NCI-H2081 (cell line): ENCODE measurements around the gene ARHGAP15.

Experiments used
- DNase-seq, 2 experiments: peaks; one replicate each; lab custom pipeline; 2025; lab: John Stamatoyannopoulos, UW

The ARHGAP15 gene

DNA sequence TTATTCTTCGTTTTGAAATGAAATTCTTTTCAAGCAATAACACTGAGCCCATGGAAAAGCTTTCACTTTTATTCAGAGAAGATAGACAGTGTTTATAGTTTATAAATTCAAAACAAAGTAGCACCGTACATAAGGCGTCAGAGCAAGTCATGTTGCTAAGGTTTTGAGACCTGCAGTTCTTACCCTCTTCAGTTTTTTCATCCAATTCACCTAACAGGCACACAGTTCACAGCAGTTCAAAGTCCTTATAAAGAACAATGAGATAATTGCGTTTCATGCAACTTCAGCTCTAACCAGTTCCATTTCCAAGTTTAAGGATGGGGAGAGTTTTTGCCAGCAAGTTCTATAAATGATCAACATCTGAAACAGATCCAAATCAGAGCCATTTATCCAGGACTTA, 96.7 kb downstream of the ARHGAP15 start:
- no peak for DNase-seq

DNA sequence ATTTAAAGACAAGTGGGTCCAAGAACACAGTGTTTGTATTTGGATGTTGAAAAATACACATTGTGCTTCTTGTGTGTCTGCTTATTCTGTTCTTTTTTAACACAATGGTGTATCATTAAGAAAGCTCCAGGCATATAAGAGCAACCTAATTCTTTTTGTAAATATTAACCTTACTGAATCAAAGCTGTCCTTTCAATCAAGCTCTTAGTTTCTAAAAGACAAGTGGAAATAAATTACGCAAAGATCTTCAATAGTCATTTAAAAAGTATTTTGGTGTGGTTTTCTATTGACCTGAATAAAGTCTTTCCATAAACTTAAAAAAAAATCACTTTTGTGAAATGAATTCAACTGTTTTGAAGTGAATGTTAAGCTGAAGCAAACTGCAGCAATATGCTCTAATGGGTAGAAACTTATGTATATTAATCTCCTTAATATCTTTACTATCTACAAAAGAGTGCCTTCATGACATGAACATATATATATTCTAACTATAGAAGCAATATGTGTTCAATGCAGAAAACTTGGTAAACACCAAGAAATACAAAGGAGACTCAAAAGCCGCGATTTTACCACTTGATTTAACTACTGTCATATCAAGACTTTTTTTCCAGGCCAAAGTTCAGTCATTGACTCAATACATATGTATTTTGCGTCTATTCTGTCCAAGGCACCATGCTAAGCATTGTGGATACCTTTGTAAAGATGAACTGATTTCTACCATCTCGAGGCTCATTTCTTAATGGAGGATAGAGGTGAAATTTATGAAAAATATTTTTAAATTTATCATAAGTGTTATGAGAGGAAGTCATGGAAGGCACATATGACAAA, 97.7 kb downstream of the ARHGAP15 start:
- DNase-seq, result no peak

DNA sequence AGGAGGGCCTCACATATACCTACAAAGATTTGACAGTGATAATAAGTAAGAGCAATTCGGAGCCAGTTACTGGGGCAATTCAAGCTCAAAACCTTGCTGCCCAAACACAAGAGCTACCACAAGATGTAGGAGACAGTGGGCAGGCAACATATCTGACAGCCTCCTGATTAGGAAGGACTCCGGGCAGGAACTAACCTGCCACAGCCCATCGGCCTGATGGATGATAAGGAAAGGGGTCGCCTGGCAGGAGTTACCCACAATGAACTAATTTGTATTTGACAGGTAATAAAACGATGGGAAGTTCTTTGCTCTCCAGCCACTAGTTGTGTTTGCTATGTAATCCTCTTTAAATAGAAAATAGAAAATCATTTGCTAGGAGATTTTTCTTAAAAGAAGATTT, 100.2 kb downstream of the ARHGAP15 start:
- DNase-seq, result no peak

DNA sequence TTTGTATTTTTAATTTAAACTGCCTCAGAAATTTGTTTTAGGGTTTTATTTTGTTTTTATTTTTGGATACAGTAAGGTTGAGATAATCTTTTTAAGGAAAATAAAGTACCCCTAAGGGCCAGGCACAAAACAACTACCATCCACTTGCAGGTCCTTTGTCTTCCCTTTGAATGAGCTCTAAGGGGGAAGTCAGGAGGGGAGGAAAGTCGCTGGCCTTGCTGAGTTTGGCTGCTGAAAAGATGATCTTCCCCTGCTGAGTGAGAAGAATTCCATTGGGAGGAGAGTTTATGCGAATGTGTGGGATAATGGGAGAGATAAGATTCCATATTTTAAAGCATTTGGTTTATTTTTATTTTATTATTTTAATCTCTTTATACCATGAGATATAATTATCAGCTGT, 100.7 kb downstream of the ARHGAP15 start:
- no peak for DNase-seq

DNA sequence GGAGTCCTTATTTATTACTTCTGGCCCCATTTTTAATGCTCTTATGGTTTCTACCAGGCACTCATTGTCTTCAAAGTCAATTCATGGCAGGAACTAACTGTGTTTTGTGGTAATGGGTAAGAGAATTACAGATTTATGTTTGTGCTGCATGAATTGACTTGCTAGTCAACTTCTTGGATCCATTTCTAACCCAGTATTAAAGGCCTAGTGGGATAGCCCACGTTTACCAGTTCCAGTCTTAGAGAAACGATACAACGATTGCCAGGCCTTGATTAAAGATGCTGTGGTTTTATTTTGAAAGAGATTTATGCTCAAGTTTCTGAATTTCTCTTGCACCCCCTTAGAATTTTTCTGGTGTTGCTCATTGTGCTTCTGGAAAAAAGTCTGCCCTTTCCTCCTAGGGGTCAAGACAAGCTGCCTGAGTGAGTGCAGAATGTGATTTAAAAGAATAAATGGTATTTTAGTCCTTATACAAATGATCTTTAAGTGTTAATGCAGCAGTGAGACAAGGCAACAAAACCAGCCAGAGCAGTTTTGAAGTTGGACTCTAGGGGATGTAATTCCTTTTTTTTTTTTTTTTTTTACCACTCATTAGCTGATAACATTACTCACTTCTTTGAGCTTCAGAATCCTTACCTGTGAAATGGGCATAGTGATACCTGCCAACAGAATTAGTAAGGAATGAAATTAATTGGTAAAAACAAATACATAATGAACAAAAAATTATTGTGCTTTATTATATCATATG, 101.5 kb downstream of the ARHGAP15 start:
- DNase-seq, result no peak

DNA sequence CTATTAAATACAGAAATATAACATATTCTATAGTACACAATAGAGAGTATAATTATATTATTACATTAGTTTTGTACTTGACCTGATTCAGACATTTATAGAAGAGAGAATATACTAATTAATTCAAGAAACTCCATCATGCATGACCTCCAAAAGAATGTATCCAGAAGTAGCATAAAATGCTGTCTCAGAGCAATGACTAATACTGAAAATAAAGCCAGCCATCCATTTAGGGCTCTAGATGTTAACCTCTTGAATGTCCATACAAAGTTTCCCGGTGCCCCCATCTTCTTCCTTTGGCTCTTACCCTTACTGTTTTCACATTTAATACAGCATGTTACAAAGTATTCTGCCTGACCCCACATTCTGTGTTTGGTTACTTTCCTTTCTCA, 102.0 kb downstream of the ARHGAP15 start:
- no peak for DNase-seq

DNA sequence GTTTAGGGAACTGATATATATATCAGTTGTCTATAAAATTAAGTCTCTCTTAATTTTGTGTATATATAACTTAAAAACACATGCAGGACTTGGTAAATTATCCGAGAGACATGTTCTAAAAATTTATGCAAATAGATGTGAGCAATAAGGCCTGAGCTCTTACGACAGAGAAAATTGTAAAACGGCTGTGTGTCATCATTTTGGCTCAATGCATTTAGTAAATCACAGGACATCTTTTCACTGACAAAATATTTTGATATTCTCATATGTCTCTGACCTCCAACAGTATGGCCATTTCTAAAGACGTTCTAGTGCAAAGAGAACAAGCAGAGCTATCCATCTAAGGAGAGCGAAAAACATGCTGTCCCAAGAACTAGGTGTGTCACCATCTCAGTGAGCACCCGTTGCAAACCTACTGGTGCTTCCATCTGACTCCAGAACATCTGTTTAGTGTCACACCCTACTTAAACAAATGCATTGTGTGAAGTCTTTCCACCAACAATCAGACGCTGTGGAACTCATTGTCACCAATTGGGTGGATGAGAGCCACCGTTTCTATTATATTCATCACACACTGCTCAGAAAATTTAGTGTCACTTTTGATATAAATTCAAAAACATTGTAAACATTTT, 108.0 kb downstream of the ARHGAP15 start:
- DNase-seq, result no peak

DNA sequence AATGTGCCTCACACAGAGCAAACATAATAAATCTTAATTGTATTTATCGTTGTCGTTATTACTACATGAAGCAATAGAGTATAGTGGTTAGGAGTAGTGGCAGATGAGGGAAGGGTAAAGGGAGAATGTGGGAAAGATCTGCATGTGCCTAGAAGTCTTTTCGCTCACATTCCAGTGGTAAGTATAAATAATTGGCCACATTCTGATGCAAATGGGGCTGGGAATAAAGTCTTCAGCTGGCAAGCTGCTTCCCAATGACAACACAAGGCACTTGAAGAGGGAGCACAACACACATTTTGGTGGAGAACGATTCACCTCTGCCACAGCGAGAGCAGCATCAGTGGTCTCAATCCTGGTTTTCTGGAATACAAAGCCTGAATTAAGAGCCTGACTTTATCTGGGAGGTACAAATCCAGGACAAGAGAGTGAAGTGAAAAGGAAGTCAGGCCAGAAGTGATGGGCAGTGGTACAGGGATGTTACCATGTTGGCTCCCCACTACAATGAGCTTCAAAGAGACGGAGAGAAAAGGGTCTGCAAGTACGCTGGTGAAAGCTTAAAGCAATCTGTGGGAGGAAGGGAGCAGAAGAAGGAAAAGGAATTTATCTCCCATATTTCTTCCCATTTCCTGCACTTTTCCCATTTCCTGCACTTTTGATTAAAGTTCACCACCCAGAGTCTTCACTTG, 112.3 kb downstream of the ARHGAP15 start:
- no peak for DNase-seq

DNA sequence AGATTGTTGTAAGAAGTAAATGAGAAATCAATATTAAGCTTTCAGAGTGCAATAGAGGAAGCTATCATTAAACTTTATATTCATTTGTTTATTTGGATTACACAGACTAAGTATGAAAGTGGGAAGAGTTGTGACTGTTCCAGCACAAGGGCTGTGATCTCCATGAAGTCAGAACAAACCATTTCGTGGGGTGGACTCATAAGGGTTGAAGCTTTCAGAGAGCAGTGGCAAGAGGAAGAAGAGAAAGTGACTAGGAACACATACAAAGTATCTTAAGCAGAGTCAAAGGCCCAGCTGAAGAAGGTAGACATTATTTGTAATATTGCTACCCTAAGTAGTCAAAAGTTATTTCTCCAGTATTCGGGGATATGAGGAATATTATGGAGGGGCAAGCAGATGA, 117.0 kb downstream of the ARHGAP15 start:
- no peak for DNase-seq

DNA sequence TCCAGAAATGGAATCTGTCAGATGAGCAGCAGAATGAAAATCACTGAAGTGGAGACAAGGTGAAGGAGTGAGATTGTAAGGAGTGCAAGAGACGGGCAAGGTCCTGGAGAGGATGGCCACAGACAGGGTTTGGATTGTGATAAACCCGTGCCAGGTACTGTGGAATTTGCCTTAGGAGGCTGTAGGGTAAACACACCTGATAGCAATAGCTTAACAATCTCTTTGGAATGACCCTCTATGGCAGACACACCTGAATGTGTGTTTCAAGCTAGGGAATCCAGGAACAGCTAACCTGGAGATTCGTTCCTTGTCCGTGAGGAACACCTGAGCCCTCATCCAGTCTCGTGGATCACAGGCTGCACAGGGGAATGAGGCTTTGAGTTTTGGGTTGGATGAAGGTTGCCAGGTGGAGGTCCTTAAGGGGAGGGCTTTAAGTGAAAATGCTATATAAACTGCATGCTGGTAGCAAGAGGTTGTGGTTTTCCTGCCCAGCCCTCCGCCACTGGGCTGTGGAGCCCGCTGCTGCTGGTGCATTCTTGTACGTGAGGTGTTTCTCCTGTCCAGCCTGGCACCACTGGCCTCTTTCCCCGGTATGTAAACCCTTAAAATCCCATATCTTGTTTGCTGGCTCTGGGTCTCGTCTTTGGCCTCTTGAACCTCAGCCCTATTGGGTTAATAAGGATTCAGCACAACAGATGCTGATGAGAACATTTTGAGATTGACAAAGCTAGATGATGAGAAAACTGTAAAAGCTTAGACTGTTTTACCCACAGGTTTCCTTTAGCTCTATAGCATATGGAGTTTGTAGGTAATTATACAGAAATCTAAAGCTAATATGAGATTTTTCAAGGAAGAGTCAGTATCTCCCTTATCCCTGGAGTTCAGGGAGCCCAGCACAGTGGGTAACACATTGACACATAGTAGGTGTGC, 117.9 kb downstream of the ARHGAP15 start:
- DNase-seq, result no peak

DNA sequence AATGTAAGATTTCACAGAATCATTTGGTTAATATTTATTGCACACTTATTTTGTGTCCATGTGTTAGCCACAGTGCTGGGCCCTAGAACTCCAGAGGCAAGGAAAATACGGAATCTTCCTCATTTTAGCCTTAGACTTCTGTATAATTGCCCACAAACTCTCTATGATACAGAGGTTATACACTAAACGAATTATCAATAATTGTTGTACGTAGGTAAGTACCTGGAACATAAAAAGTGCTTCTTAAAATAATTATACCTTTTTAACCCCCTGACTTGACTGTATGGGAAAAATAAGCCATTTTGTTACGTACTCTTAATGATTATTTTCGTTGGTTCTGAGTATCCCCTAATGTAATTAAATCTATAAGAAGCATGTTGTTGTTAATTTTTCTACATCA, 119.4 kb downstream of the ARHGAP15 start:
- DNase-seq, result no peak

DNA sequence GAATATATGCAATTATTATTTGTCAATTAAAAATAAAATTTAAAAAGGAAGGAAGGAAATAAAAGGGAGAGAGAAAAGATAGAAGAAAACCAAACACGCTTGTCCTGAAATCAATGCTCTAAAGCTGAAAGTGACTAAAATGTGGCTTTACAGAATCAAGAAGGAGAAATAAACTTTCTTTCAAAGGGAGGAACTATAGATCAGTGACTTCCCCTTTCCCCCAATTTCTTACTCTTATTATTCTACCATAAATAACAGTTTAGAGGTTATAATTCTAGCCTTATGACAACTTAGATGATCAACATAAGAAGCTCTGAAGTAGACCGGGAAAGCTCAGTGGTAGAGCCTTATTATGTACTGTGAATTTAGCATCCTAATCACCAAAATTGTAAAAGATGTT, 122.5 kb downstream of the ARHGAP15 start:
- DNase-seq, result no peak

DNA sequence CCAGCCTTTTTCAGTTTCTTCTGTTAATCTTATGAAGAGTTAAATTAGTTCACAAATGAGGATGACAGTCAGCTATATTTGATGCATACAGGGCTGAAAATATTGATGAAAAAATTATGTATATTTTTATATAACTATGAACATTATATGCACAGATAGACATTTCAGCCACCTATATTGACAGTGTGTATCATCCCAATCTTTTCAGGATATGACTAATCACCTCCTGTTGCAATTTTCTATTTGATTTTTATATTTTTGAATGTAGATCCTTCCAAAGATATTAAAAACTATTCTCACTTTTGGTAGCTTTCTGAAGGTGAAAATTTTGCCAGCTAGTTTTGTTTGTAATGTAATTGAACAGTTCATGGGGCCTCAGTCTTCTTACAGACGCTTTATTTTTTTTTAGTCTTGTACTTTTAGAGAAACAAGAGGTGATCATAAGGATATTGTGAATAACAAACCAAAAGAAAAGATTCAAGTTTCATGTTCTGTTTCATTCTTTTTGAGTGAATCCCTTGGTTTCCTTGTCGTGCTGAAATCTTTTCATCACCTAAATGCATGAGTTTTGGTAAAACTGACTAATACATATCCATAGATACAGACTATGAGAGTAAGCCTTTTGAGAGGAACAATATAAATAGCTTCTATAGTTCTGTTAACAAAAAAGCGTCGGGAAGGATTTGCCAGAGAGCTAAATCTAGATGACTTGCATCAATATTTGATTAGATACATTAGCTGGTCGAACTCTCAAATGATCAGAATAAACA, 123.1 kb downstream of the ARHGAP15 start:
- no peak for DNase-seq

DNA sequence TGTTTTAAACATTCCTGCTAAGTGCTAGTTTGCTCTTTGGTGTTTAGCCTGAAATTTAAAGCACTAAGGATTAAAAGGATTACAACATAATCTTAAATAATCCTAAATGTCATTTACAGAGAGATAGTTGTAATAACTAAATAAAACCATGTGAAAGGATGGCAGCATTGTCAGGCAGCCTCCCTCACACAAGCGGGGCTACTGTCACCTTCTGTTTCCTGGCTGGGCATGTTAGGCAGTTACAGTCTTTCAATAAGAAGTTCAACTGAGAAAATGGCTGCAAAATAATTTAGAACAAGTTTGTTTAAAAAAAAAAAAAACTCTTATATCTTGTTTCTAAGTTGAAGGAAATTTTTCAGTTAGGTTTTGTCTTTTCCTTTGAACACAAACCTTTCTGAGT, 124.9 kb downstream of the ARHGAP15 start:
- DNase-seq, result no peak

DNA sequence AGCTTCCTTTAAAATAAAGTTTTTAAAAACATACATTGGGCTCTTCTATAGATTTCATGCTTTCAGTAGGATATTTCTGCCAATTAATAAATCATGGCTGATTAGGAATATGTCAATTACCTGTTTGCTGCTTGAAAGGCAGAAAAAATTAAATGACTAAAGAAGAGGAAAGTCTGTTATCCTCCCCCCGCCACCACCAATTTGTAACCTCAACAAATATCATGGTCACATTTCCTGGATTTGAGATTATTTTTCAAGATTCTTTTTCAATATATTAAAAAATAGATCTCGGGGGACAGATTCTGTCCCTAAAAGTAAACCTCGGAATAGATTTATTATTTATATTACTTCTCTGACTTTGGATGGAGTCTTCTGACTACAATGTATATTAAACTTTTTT, 125.9 kb downstream of the ARHGAP15 start:
- no peak for DNase-seq

DNA sequence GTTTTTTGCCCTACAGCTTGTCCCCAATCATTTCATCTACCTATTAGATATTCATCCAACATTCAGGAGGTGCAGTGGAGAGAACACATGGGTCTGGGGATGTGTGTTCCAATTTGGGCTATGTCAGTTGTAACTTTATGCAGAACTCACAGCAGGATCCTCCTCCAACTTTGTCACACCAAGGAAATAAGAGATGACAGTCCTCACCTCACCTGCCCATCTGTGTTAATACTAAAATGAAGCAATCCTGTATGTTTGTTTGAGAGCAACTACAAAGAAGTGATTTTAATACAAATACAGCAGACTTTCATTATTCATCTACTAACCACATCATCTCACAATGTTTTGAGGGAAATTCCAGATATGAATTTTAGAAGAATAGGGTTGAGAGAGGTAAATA, 126.7 kb downstream of the ARHGAP15 start:
- no peak for DNase-seq

DNA sequence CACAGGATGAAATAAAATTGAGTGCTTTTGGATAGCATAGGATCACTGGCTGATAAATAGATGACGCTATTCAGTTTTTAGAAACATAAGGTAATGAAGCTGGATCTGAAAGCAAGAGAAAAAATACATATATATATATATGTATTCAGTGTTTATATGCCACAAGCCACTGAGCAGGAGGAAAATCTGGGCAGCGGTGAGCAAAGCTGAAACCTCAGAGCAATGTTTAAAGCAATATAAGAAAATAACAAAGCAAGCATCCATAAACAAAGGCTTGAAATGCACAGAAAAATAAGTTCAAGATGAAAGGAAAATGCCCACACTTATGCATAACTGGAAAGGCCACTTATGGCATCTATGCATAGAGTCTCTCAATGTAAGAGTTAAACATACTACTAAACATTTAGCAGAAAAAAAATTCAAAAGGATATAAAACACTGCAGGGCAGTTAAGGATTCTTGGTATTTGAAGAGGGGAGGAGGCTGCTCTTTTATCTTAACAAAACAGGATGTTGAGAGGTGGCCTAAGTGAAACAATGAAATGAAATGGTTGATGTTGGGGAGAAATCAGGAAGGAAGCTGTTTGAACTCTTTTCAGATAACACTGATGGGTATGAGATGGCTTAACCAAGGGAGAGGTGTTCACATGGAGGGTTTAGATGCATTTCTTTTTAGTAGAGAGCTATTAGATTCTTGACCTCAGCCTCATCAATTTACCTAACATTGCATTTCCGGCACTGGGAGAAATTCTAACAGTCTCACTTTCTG, 129.1 kb downstream of the ARHGAP15 start:
- DNase-seq, result no peak

DNA sequence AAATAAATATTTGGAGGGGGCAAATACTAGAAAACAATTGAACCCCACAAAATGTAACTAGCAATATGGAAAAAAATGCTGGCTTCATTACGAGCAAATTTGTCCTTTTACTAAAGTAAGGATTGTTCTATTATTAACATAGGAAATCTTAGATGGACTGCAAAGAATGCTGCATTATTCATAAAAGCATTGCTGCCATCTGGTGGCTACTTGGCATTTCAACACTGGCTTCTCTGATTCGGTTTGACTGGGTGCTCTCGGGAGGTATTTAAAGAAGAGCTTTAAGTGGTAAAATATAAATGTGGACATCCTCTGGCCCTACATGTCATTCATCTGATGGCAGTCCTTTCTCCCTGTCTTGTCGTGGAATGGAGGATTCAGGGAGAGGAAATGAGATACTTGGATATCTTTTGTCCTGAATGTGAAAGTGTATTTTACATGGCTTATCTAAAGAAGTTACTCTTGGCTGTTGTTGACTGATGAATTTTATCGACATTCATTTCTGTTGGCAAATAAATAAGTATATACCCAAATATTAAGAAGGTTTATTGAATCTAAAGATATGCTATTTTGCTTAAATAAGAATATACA, 130.2 kb downstream of the ARHGAP15 start:
- peak; percentile 62 to 72 for DNase-seq

DNA sequence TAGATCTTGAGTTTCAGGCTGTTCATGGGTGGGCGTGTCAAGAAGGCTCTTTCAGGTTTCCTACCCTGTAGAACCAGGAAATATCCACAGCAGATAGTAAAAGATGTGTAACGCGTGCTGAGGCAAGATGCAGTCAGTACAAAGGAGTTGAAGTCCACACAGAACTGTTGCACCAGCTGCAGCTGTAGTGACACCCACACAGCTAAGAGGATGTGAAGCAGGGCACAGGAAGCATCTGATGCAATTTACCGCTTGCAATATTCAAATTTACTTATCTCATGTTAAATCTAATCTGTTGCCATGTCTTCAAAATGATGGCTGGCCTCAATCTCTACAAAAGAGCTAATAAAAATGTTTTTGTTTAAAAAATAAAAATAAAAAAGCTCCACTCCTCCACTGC, 132.8 kb downstream of the ARHGAP15 start:
- DNase-seq, result no peak
